Esophagus muscularis mucosa (tissue), 4 donors: ENCODE results near the gene KIAA1958.

Experiments
- EP300 ChIP-seq: sonication (generic); formaldehyde crosslinking; IDR thresholded peaks from one replicate; pipeline ENCODE4 v1.6.1; 2017; ENCODE audit warnings: antibody characterized with exemption
- POLR2A ChIP-seq: fragments of 450-650 bp; IDR thresholded peaks from one replicate; pipeline ENCODE4 v1.6.1; 2017; ENCODE audit warnings: antibody characterized with exemption, moderate library complexity, mild to moderate bottlenecking, low read depth
- TF ChIP-seq, protein P1 (sequence below), 3 experiments: fragments of 200-600 bp in 2 of 3; fragments of 450-650 bp in 1 of 3; sonication (generic) in 2 of 3; IDR thresholded peaks; one replicate each; pipeline ENCODE4 v1.5.1; 2017 to 2019; ENCODE audit warnings: antibody characterized with exemption in 3 of 3, mild to moderate bottlenecking in 2 of 3, moderate library complexity in 1 of 3

DNA sequence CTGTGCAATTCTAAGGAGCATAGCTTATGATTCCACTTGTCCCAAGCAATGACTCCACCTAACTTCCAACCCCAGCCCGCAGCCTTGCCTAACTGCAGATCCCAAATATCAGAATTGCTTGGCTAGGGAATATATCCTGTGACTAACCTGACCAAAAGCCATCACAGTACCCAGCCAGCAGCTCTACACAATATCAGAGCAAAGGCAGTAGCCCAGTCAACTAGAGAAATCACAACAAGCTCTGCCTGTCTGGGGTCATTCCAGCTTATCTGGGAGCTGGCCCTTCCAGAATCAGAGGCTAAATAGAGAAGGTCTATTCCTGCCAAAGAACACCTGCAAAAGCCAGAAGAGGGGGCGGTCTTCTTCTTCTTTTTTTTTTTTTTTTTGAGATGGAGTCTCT, 9.3 kb upstream of the KIAA1958 start:
- no peak for TF ChIP-seq EP300
- TF ChIP-seq, protein P1, sequence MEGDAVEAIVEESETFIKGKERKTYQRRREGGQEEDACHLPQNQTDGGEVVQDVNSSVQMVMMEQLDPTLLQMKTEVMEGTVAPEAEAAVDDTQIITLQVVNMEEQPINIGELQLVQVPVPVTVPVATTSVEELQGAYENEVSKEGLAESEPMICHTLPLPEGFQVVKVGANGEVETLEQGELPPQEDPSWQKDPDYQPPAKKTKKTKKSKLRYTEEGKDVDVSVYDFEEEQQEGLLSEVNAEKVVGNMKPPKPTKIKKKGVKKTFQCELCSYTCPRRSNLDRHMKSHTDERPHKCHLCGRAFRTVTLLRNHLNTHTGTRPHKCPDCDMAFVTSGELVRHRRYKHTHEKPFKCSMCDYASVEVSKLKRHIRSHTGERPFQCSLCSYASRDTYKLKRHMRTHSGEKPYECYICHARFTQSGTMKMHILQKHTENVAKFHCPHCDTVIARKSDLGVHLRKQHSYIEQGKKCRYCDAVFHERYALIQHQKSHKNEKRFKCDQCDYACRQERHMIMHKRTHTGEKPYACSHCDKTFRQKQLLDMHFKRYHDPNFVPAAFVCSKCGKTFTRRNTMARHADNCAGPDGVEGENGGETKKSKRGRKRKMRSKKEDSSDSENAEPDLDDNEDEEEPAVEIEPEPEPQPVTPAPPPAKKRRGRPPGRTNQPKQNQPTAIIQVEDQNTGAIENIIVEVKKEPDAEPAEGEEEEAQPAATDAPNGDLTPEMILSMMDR (IDR thresholded peaks at IDR 0.05), result no peak
- no peak for TF ChIP-seq POLR2A
